Left lobe of liver (tissue), 2 donors: ENCODE measurements around the gene IFNA21. TPM values are rescaled to one million over a fixed set of nuclear protein-coding genes. Genes with fewer than 3 reads are reported as not detected.
"Not testable (repeated sequence)": the region's sequence is repeated elsewhere in the genome, so short reads cannot be mapped to it uniquely, and the experiment has no call there.

Experiments
- ATAC-seq: fragments of 200-7000 bp; cut with Tn5 transposase; one replicate; pipeline ENCODE4 v1.9.1; 2020; ENCODE audit warnings: mild to moderate bottlenecking, moderate library complexity
- DNase-seq: peaks from one replicate; pipeline ENCODE4 v3.0.0-alpha.2; 2020; ENCODE audit warnings: low spot score
- total RNA-seq: library from RNA; stranded (reverse); gene quantifications from one replicate; pipeline ENCODE4 v1.2.1, GENCODE V29; 2021
- donor health status: DM: no; HTN: no; CAD: no; lungs with moderate emphysema.
- donor health status: DM: no; HTN: yes; CAD: no.

The IFNA21 gene
- total RNA-seq, 1 donor from 2014 or later = not detected

GRCh38 chr9:21153336-21154017, 13.0 kb downstream of the IFNA21 start:
- DNase-seq = no peak
- ATAC-seq = no peak

GRCh38 chr9:21144603-21145002, 21.9 kb downstream of the IFNA21 start:
- no peak for DNase-seq
- no peak for ATAC-seq

- ATAC-seq (no peak), DNase-seq (no peak)
These were observed 25.0 kb downstream of the IFNA21 start, which contains the start of gene IFNW1 for GRCh38 chr9:21141427-21141882. TSS of gene IFNW1 (minus strand) at chr9:21141832. CDS start at chr9:21141570, 262 bp downstream.

- ATAC-seq = no peak
- DNase-seq = no peak
These were observed 29.4 kb downstream of the IFNA21 start for GRCh38 chr9:21137020-21137419.

- DNase-seq (no peak), ATAC-seq (no peak)
These were observed 30.7 kb downstream of the IFNA21 start for GRCh38 chr9:21135736-21136135.

GRCh38 chr9:21128186-21128585, 38.3 kb downstream of the IFNA21 start:
- not testable (repeated sequence) for ATAC-seq, DNase-seq

GRCh38 chr9:21121595-21122251, 44.7 kb downstream of the IFNA21 start:
- ATAC-seq (no peak), DNase-seq (no peak)

GRCh38 chr9:21121079-21121478, 45.4 kb downstream of the IFNA21 start:
- DNase-seq (no peak), ATAC-seq (no peak)

GRCh38 chr9:21119093-21119770, 47.2 kb downstream of the IFNA21 start:
- ATAC-seq (no peak), DNase-seq (no peak)

Other genes starting within 250 kb of the IFNA21 start
- 0.13 TPM for gene HACD4, start 135.0 kb downstream of the IFNA21 start, total RNA-seq
- not detected for gene IFNB1, start 88.7 kb downstream of the IFNA21 start, total RNA-seq
- gene IFNW1, start 24.8 kb downstream of the IFNA21 start, total RNA-seq = not detected
- not detected for gene IFNA4, start 20.9 kb upstream of the IFNA21 start, total RNA-seq
- not detected for gene IFNA7, start 35.5 kb upstream of the IFNA21 start, total RNA-seq
- not detected for gene IFNA10, start 40.5 kb upstream of the IFNA21 start, total RNA-seq
- not detected for gene IFNA16, start 50.7 kb upstream of the IFNA21 start, total RNA-seq
- gene IFNA17, start 61.6 kb upstream of the IFNA21 start, total RNA-seq = not detected
- not detected for gene IFNA14, start 73.3 kb upstream of the IFNA21 start, total RNA-seq
- gene IFNA5, start 138.7 kb upstream of the IFNA21 start, total RNA-seq = not detected
- 6.2 TPM for gene KLHL9, start 168.7 kb upstream of the IFNA21 start, total RNA-seq
- not detected for gene IFNA6, start 184.2 kb upstream of the IFNA21 start, total RNA-seq
- gene IFNA13, start 201.4 kb upstream of the IFNA21 start, total RNA-seq = not detected
- gene IFNA2, start 218.7 kb upstream of the IFNA21 start, total RNA-seq = not detected
- not detected for gene IFNA8, start 242.5 kb upstream of the IFNA21 start, total RNA-seq